OCI-LY7 (cell line): ENCODE measurements around the gene CDH23.

ENCODE experiments used
- EZH2phosphoT487 ChIP-seq: fragments of 200-600 bp; sonication (generic); IDR thresholded peaks from 2 replicates; pipeline ENCODE4 v1.6.1; 2018; ENCODE audit warnings: low read depth, borderline replicate concordance, mild to moderate bottlenecking, mixed run types, antibody characterized with exemption, low read length, moderate library complexity, mixed read lengths
- TF ChIP-seq, protein P1 (sequence below): fragments of 200-600 bp; sonication (generic); conservative IDR thresholded peaks from 2 replicates; pipeline ENCODE4 v1.5.1; 2014; ENCODE audit warnings: mild to moderate bottlenecking, antibody characterized with exemption, low read length, moderate library complexity, mixed read lengths

DNA sequence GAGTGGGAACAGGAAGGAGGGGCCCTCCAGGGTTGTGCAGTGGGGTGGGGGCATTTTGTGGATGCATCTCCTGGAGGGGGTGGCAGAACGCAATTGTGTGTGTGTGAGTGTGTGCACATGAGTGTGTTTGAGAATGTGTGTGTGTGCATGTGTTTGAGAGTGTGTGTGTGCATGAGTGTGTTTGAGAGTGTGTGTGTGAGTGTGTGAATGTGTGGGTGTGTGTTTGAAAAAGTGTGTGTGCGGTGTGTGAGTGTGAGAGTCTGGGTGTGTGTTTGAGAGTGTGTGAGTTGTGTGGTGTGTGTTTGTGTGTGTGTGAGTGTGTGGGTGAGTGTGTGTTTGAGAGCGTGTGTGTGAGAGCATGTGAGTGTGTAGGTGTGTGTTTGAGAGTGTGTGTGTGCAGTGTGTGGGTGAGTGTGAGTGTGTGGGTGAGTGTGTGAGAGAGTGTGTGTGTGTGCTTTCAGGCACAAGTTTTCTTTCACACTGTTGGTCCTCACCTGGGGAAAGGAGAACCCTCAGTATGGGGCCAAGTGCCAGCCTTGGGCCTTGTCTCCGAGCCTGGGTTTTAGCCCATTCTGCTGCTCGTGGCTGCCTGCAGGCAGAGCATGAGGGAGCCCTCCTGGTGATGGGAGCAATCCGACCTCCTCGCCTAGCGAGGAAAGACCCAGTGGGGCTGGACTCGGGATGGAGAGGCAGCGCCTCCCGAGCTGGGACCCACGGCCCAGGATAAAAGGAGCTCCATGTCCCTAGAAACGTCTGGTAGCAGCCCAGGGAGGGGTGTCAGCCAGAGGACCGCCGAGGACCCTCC, 35.6 kb downstream of the CDH23 start:
- TF ChIP-seq, protein P1, sequence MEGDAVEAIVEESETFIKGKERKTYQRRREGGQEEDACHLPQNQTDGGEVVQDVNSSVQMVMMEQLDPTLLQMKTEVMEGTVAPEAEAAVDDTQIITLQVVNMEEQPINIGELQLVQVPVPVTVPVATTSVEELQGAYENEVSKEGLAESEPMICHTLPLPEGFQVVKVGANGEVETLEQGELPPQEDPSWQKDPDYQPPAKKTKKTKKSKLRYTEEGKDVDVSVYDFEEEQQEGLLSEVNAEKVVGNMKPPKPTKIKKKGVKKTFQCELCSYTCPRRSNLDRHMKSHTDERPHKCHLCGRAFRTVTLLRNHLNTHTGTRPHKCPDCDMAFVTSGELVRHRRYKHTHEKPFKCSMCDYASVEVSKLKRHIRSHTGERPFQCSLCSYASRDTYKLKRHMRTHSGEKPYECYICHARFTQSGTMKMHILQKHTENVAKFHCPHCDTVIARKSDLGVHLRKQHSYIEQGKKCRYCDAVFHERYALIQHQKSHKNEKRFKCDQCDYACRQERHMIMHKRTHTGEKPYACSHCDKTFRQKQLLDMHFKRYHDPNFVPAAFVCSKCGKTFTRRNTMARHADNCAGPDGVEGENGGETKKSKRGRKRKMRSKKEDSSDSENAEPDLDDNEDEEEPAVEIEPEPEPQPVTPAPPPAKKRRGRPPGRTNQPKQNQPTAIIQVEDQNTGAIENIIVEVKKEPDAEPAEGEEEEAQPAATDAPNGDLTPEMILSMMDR = no peak
- no peak for TF ChIP-seq EZH2phosphoT487
